OCI-LY1 (cell line): ENCODE data around the gene TAAR2.

Experiments used
- CTCF ChIP-seq: fragments of 200-600 bp; sonication (generic), shearing (Covaris generic); IDR thresholded peaks from 2 replicates; pipeline ENCODE4 v1.5.1; 2017; ENCODE audit warnings: mild to moderate bottlenecking, antibody characterized with exemption, low read length, moderate library complexity, mixed read lengths
- EZH2 ChIP-seq: fragments of 200-600 bp; sonication (generic), shearing (Covaris generic); IDR thresholded peaks from 2 replicates; pipeline ENCODE4 v1.8.0; 2017; ENCODE audit warnings: borderline replicate concordance, mixed run types, mild to moderate bottlenecking, antibody characterized with exemption, low read length, moderate library complexity, mixed read lengths

GRCh38 chr6:132671295-132671694, 47.2 kb upstream of the TAAR2 start:
- no peak for TF ChIP-seq CTCF
- TF ChIP-seq EZH2: no peak
